DND-41 (cell line): ENCODE measurements around the gene KCNQ1OT1.

Experiments used
- ATAC-seq: fragments of 200-7000 bp; cut with Tn5 transposase; 3 replicates; pipeline ENCODE4 v1.9.1; 2021; ENCODE audit warnings: low read depth; ENCODE audit not compliant: insufficient read depth
- DNase-seq: peaks from one replicate; pipeline ENCODE4 v3.0.0-alpha.2; 2020
- H2AFZ ChIP-seq: 2 replicates; pipeline ENCODE4 v1.6.0; 2012; ENCODE audit warnings: low read depth, low read length
- H3K27ac ChIP-seq: 2 replicates; pipeline ENCODE4 v1.5.1; 2012; ENCODE audit warnings: low read length, inconsistent platforms
- H3K27me3 ChIP-seq: fragments of 200-600 bp; sonication (generic); 2 replicates; pipeline ENCODE4 v1.6.0; 2012; ENCODE audit warnings: low read length, mild to moderate bottlenecking, inconsistent platforms; ENCODE audit not compliant: insufficient read depth, poor library complexity
- H3K36me3 ChIP-seq: 2 replicates; pipeline ENCODE4 v1.5.1; 2012; ENCODE audit warnings: low read length, inconsistent platforms; ENCODE audit not compliant: insufficient read depth
- H3K4me1 ChIP-seq: 2 replicates; pipeline ENCODE4 v1.5.1; 2012; ENCODE audit warnings: mild to moderate bottlenecking, low read length; ENCODE audit not compliant: insufficient read depth
- H3K4me2 ChIP-seq: 2 replicates; pipeline ENCODE4 v1.6.0; 2012; ENCODE audit warnings: mild to moderate bottlenecking, moderate library complexity, low read length, inconsistent platforms; ENCODE audit not compliant: insufficient read depth
- H3K4me3 ChIP-seq, 2 experiments: fragments of 200-600 bp in 1 of 2; shearing (Covaris generic) in 1 of 2; 2 replicates each; pipeline ENCODE4 v1.5.1; 2012 to 2016; ENCODE audit warnings: inconsistent platforms in 2 of 2, low read length in 2 of 2, mild to moderate bottlenecking in 2 of 2, low read depth in 1 of 2, moderate library complexity in 1 of 2
- H3K79me2 ChIP-seq: 2 replicates; pipeline ENCODE4 v1.6.0; 2012; ENCODE audit warnings: low read length, inconsistent platforms; ENCODE audit not compliant: insufficient read depth
- H3K9ac ChIP-seq: 2 replicates; pipeline ENCODE4 v1.6.0; 2012; ENCODE audit warnings: low read depth, mild to moderate bottlenecking, inconsistent platforms, low read length, moderate library complexity
- H3K9me3 ChIP-seq: 2 replicates; pipeline ENCODE4 v1.5.1; 2012; ENCODE audit warnings: low read length, moderate library complexity, mild to moderate bottlenecking, inconsistent platforms; ENCODE audit not compliant: insufficient read depth, severe bottlenecking
- H4K20me1 ChIP-seq: 2 replicates; pipeline ENCODE4 v1.6.0; 2012; ENCODE audit warnings: low read length; ENCODE audit not compliant: insufficient read depth
- EZH2 ChIP-seq: IDR thresholded peaks from 3 replicates; pipeline ENCODE4 v1.6.1; 2012; ENCODE audit warnings: borderline replicate concordance, low read depth, mild to moderate bottlenecking, moderate library complexity, low read length, inconsistent platforms; ENCODE audit not compliant: severe bottlenecking
- TF ChIP-seq, protein P1 (sequence below): IDR thresholded peaks from 2 replicates; pipeline ENCODE4 v1.5.1; 2012; ENCODE audit warnings: borderline replicate concordance, low read length, moderate library complexity, mild to moderate bottlenecking; ENCODE audit not compliant: poor library complexity, severe bottlenecking; ENCODE audit errors: extremely low read depth

The KCNQ1OT1 gene

DNA sequence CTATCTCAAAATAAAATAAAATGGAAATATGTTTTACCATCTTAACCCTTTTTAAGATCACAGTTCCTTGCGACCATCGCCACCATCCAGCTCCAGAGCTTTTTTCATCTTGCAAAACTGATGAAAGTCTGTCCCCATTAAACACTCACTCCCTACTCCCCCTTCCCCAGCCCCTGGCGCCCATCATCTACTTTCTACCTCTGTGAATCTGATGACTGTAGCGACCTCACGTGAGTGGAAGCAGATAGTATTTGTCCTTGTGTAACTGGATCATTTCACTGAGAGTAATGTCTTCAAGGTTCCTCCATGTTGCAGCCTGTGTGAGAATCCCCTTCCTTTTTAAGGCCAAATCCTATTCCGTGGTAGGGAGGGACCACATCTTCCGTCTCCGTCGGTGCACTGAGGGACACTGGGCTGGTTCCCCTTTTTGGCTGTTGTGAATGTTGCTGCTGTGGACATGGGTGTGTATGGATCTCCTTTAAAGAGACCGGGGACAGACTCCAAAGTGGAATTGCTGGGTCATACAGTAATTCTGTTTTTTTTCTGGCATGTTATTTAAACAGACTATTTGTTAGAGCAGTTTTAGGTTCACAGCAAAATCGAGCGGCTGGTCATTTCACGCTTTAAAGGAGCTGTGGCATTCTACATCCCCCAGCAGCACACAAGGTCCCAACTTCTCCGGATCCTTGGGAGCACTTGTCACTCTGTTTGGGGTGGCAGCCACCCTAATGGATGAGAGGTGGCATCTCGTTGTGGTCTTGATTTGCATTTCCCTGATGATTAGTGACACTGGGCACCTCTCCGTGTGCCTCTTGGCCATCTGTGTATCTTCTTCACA, 135.0 kb downstream of the KCNQ1OT1 start:
- no peaks in the 10 kb centered on the region for H4K20me1 ChIP-seq
- TF ChIP-seq EZH2 = no peak
- no peaks in the 10 kb centered on the region for H3K9me3 ChIP-seq
- no peak for DNase-seq
- H3K27me3 ChIP-seq = no peaks in the 10 kb centered on the region
- H3K79me2 ChIP-seq = no peaks in the 10 kb centered on the region
- H3K4me3 ChIP-seq = no peak overlapping the region
- no peak overlapping the region for H3K9ac ChIP-seq
- no peaks in the 10 kb centered on the region for H3K36me3 ChIP-seq
- H3K27ac ChIP-seq = no peak overlapping the region
- no peak overlapping the region for H3K4me2 ChIP-seq
- H3K4me1 ChIP-seq = no peaks in the 10 kb centered on the region
- H2AFZ ChIP-seq = no peak overlapping the region
- ATAC-seq = no peak

DNA sequence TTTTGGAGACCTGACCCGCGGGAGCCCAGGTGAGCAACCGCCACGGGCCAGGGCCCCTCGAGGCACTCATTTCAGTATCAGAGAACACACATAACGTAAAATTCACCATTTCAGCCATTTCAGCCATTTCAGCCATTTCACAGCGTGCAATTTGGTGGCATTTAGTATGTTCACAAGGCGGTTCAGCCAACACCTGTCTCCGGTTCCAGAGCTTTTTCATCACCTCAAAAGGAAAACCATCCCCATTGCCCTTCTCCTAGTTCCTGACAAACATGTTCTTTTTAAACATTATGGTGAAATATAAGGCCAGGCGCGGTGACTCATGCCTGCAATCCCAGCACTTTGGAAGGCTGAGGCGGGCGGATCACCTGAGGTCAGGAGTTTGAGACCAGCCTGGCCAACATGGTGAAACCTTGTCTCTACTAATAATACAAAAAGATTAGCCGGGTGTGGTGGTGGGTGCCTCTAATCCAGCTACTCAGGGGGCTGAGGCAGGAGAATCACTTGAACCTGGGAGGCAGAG, 135.7 kb downstream of the KCNQ1OT1 start:
- DNase-seq (no peak), ATAC-seq (no peak)
- H3K4me2 ChIP-seq = no peak overlapping the region
- no peaks in the 10 kb centered on the region for H3K79me2 ChIP-seq
- no peak overlapping the region for H3K27ac ChIP-seq
- H3K27me3 ChIP-seq = no peaks in the 10 kb centered on the region
- no peak overlapping the region for H3K4me3 ChIP-seq
- no peaks in the 10 kb centered on the region for H3K9me3 ChIP-seq
- H3K36me3 ChIP-seq = no peaks in the 10 kb centered on the region
- H4K20me1 ChIP-seq = no peaks in the 10 kb centered on the region
- no peak overlapping the region for H3K9ac ChIP-seq
- H3K4me1 ChIP-seq = no peaks in the 10 kb centered on the region
- no peak overlapping the region for H2AFZ ChIP-seq
- no peak for TF ChIP-seq EZH2
- TF ChIP-seq, protein P1, sequence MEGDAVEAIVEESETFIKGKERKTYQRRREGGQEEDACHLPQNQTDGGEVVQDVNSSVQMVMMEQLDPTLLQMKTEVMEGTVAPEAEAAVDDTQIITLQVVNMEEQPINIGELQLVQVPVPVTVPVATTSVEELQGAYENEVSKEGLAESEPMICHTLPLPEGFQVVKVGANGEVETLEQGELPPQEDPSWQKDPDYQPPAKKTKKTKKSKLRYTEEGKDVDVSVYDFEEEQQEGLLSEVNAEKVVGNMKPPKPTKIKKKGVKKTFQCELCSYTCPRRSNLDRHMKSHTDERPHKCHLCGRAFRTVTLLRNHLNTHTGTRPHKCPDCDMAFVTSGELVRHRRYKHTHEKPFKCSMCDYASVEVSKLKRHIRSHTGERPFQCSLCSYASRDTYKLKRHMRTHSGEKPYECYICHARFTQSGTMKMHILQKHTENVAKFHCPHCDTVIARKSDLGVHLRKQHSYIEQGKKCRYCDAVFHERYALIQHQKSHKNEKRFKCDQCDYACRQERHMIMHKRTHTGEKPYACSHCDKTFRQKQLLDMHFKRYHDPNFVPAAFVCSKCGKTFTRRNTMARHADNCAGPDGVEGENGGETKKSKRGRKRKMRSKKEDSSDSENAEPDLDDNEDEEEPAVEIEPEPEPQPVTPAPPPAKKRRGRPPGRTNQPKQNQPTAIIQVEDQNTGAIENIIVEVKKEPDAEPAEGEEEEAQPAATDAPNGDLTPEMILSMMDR = no peak

DNA sequence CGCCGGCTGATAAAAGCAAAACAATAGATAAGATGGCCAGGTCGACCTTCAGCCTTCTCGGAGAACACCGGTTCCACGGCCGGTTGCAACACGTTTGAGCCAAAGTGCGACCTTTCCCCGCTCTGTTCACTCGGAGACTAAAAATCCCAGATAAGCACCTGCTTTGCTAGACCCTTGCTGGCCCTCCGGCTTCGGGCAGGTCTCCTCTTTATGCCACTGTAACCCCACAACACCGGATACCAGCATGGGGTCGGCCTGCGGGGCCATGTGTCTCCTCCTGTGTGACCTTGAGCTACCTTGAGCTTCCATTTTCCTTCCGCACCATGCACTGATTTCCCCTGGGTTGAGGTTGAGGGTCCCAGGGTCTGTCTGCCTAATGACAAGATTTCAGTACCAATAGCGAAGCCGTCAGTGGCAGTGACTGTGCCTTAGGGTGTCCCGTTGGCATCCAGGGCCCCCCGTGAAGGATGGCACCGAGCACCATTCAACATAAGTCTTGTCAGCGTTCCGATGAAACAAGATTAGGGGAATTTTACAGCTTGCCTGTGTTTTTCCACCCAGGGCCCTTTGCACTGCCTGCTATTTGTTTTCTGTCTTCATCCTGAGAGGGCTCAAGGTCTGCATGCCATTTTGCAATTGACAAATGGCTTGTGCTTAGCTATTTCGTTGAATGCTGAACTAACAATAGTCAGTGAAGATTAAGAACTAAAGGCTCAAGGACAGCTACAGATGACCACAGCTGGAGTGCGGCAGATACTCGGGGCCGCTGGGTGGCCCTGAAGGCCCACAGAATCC, 136.4 kb downstream of the KCNQ1OT1 start:
- H4K20me1 ChIP-seq = no peaks in the 10 kb centered on the region
- no peaks in the 10 kb centered on the region for H3K36me3 ChIP-seq
- no peak overlapping the region for H3K4me2 ChIP-seq
- no peaks in the 10 kb centered on the region for H3K9me3 ChIP-seq
- no peaks in the 10 kb centered on the region for H3K27me3 ChIP-seq
- no peak overlapping the region for H2AFZ ChIP-seq
- TF ChIP-seq, protein P1 = no peak
- TF ChIP-seq EZH2 = no peak
- no peak overlapping the region for H3K4me3 ChIP-seq
- DNase-seq = no peak
- no peak for ATAC-seq
- H3K9ac ChIP-seq = no peak overlapping the region
- H3K79me2 ChIP-seq = no peaks in the 10 kb centered on the region
- no peaks in the 10 kb centered on the region for H3K4me1 ChIP-seq
- no peak overlapping the region for H3K27ac ChIP-seq

DNA sequence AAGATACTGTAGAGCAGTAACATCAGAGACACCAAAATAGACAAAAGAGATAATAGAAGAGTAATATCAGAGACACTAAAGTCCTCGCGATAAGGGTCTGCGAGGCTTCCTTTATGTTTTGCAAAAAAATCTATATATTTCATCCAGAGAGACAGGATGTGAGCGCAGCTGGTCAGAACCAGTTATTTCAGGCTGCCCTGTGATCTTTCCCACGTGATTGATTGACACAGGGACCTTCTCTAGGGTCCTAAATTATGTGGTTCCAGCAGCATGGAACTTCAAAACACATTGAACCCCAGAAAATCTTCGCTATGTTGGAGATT, 136.9 kb downstream of the KCNQ1OT1 start:
- Histone ChIP-seq H2AFZ (no peak overlapping the region), H3K79me2 (no peaks in the 10 kb centered on the region), H3K4me3 (no peak overlapping the region), H3K9me3 (no peaks in the 10 kb centered on the region), H3K27ac (no peak overlapping the region), H4K20me1 (no peaks in the 10 kb centered on the region), H3K36me3 (no peaks in the 10 kb centered on the region), H3K27me3 (no peaks in the 10 kb centered on the region), H3K4me2 (no peak overlapping the region), H3K4me1 (no peaks in the 10 kb centered on the region), H3K9ac (no peak overlapping the region)
- no peak for TF ChIP-seq EZH2
- TF ChIP-seq, protein P1 = no peak
- ATAC-seq = no peak
- DNase-seq = no peak
